Amygdala (tissue), 56 donors: ENCODE results near the gene SRSF9.

Experiments
- DNase-seq, 56 donors: peaks; one replicate each; lab custom pipeline; 2025; lab: John Stamatoyannopoulos, UW

The SRSF9 gene

GRCh38 chr12:120485961-120486881, 16.7 kb upstream of the SRSF9 start:
- DNase-seq, result no peak

GRCh38 chr12:120483621-120484020, 14.1 kb upstream of the SRSF9 start:
- no peak for DNase-seq

GRCh38 chr12:120481022-120481767, 11.6 kb upstream of the SRSF9 start:
- DNase-seq, result no peak

- DNase-seq, result no peak
Observed at GRCh38 chr12:120480211-120480610, 10.7 kb upstream of the SRSF9 start.

GRCh38 chr12:120479458-120479857, 9.9 kb upstream of the SRSF9 start:
- DNase-seq, result no peak

GRCh38 chr12:120475643-120476042, 6.1 kb upstream of the SRSF9 start:
- DNase-seq, result no peak

GRCh38 chr12:120474616-120474960, 5.0 kb upstream of the SRSF9 start:
- DNase-seq, result peak in 9 of 56 donors; percentile 5 to 22 (median 13)

GRCh38 chr12:120473807-120474615, 4.5 kb upstream of the SRSF9 start:
- DNase-seq, result no peak

GRCh38 chr12:120472521-120472920, 3.0 kb upstream of the SRSF9 start:
- no peak for DNase-seq

- DNase-seq, result no peak
Observed at GRCh38 chr12:120470150-120470784, 719 bp upstream of the SRSF9 start.

- DNase-seq, result peak in 31 of 56 donors; percentile 11 to 75 (median 49)
Observed at GRCh38 chr12:120468821-120469449, 613 bp downstream of the SRSF9 start.

- DNase-seq, result peak in 7 of 56 donors; percentile 11 to 41 (median 22)
Observed at GRCh38 chr12:120468325-120468820, 1.2 kb downstream of the SRSF9 start.

GRCh38 chr12:120467439-120467838, 2.1 kb downstream of the SRSF9 start:
- DNase-seq, result no peak

- DNase-seq, result peak in 8 of 56 donors; percentile 5 to 23 (median 12)
Observed at GRCh38 chr12:120466560-120467315, 2.8 kb downstream of the SRSF9 start.

GRCh38 chr12:120465756-120466155, 3.8 kb downstream of the SRSF9 start:
- DNase-seq, result no peak

GRCh38 chr12:120463712-120464111, 5.8 kb downstream of the SRSF9 start:
- DNase-seq, result no peak

- no peak for DNase-seq
Observed at GRCh38 chr12:120462099-120462640, 7.4 kb downstream of the SRSF9 start.

- no peak for DNase-seq
Observed at GRCh38 chr12:120460157-120460556, 9.4 kb downstream of the SRSF9 start.

GRCh38 chr12:120457133-120457532, 12.4 kb downstream of the SRSF9 start:
- no peak for DNase-seq
